ENCODE measurements around the gene HHLA2. TPM values are rescaled to one million over a fixed set of nuclear protein-coding genes. Genes with fewer than 3 reads are reported as not detected.

The HHLA2 gene
- total and polyA plus RNA-seq, 2 of the 8 experiments (the other 6 are each of a cell fraction or from before 2014, with no cell fraction given), result not detected

- H4K91ac ChIP-seq (replicated peaks; ENCODE audit: insufficient read length, low read length), result no peak overlapping the region
- no peaks in the 10 kb centered on the region for H3K79me2 ChIP-seq (ENCODE audit: control insufficient read depth in 1 of 2, insufficient read depth in 2 of 2, low read length in 2 of 2)
- no peak overlapping the region for H2BK15ac ChIP-seq (ENCODE audit: low read length)
- H3K4me1 ChIP-seq (replicated peaks in 1 of 4; ENCODE audit: control insufficient read depth in 3 of 4, insufficient read depth in 4 of 4, low read length in 3 of 4), result peaks cover 0 to 7% (median 4%) of the 10 kb centered on the region in 4 experiments; a peak in 3 of 7 replicates
- H4K5ac ChIP-seq (ENCODE audit: insufficient read length, low read depth, low read length), result no peak overlapping the region
- DNase-seq (ENCODE audit: low read depth in 1 of 2, low spot score in 2 of 2) (no peak), FAIRE-seq (no peak)
- CTCF ChIA-PET (ENCODE audit: partially characterized antibody), result interaction anchor here (0.6 to 1.4 kb wide), 2 partner anchors 79 to 236 kb away, joined by 3 to 4 read pairs; no protein-coding TSS in a partner anchor
- no peak overlapping the region for H3K9ac ChIP-seq (replicated peaks in 1 of 4; ENCODE audit: extremely low read depth in 1 of 4, low read depth in 3 of 4, low read length in 3 of 4)
- H3K27ac ChIP-seq (ENCODE audit: low read depth, low read length), result no peak overlapping the region
- H3K27me3 ChIP-seq (replicated peaks in 1 of 4; ENCODE audit: control insufficient read depth in 3 of 4, extremely low read depth in 1 of 4, insufficient read depth in 3 of 4, low read length in 3 of 4), result no peaks in the 10 kb centered on the region
- no peak overlapping the region for H2BK12ac ChIP-seq (ENCODE audit: low read depth, low read length)
- H2BK5ac ChIP-seq (ENCODE audit: low read depth, low read length), result no peak overlapping the region
- no peaks in the 10 kb centered on the region for H3K36me3 ChIP-seq (ENCODE audit: control insufficient read depth in 2 of 4, insufficient read depth in 4 of 4, low read length in 3 of 4)
- no peak overlapping the region for H3K56ac ChIP-seq (replicated peaks; ENCODE audit: insufficient read length, low read depth, low read length)
- H4K8ac ChIP-seq (ENCODE audit: extremely low read depth, insufficient read depth, low read length), result no peak overlapping the region
- no peak overlapping the region for H2AK5ac ChIP-seq (ENCODE audit: low read depth, low read length)
- POLR2A ChIA-PET (ENCODE audit: partially characterized antibody), result no interaction called here
- no peaks in the 10 kb centered on the region for H3K9me3 ChIP-seq (ENCODE audit: insufficient read depth in 2 of 2, low read depth in 1 of 2, low read length in 1 of 2)
- H3K4me2 ChIP-seq (ENCODE audit: insufficient read depth in 1 of 2, low read depth in 2 of 2, low read length in 2 of 2), result no peak overlapping the region
- H3K4ac ChIP-seq (replicated peaks; ENCODE audit: insufficient read length, low read depth, low read length), result no peak overlapping the region
- H3K14ac ChIP-seq (ENCODE audit: insufficient read length), result no peak overlapping the region
- H4K20me1 ChIP-seq (replicated peaks in 1 of 2; ENCODE audit: control insufficient read depth in 1 of 2, insufficient read depth in 2 of 2, low read length in 2 of 2), result no peaks in the 10 kb centered on the region
- no peak overlapping the region for H3K18ac ChIP-seq (ENCODE audit: extremely low read depth, low read length)
- no peak overlapping the region for H2BK120ac ChIP-seq (replicated peaks; ENCODE audit: low read depth, low read length)
- no peak overlapping the region for H2BK20ac ChIP-seq (ENCODE audit: low read length)
- no peak overlapping the region for H2AFZ ChIP-seq (ENCODE audit: low read length)
- H3K23me2 ChIP-seq (ENCODE audit: low read depth, low read length), result no peaks in the 10 kb centered on the region
- no peak overlapping the region for H3K23ac ChIP-seq (ENCODE audit: insufficient read length)
- H3K4me3 ChIP-seq (ENCODE audit: extremely low read depth in 1 of 4, insufficient read depth in 2 of 4, low read depth in 3 of 4, low read length in 4 of 4), result no peak overlapping the region
- 71% methylated on average over 1 of the region's 1 CpG; no CpG with 5 or more reads in 1 of the 2 experiments for WGBS, 2 experiments (ENCODE audit: extremely low coverage in 1 of 2, insufficient coverage in 1 of 2, insufficient read length in 1 of 2, insufficient replicate concordance in 2 of 2, low coverage in 1 of 2, low lambda C conversion rate in 2 of 2, missing lambda C conversion rate in 1 of 2)
- H3K79me1 ChIP-seq (ENCODE audit: low read depth, low read length), result no peaks in the 10 kb centered on the region
- TF ChIP-seq EZH2 (IDR thresholded peaks at IDR 0.05; ENCODE audit: low read depth, low read length, severe bottlenecking) (no peak), BACH1 (IDR thresholded peaks at IDR 0.05; ENCODE audit: low read length) (no peak), SIX5 (IDR thresholded peaks at IDR 0.05; ENCODE audit: low read depth, low read length) (no peak), JUND (IDR thresholded peaks at IDR 0.05; ENCODE audit: low read length) (no peak), ATF2 (IDR thresholded peaks at IDR 0.05; ENCODE audit: low read length) (no peak), ASH2L (IDR thresholded peaks at IDR 0.05; ENCODE audit: low read length) (no peak), CBX8 (IDR thresholded peaks at IDR 0.05; ENCODE audit: borderline replicate concordance, low read depth, low read length) (no peak), GABPA (IDR thresholded peaks at IDR 0.05; ENCODE audit: borderline replicate concordance, insufficient read depth, low read length) (no peak), MAX (IDR thresholded peaks at IDR 0.05) (no peak), NRF1 (IDR thresholded peaks at IDR 0.05; ENCODE audit: low read depth, low read length) (no peak), TBP (IDR thresholded peaks at IDR 0.05; ENCODE audit: low read depth, low read length) (no peak), RNF2 (IDR thresholded peaks at IDR 0.05; ENCODE audit: borderline replicate concordance, low read depth, low read length, missing control alignments, poor library complexity, severe bottlenecking) (no peak), YY1 (IDR thresholded peaks at IDR 0.05; ENCODE audit: low read depth, low read length) (no peak)
These were observed 93.0 kb downstream of the HHLA2 start for GRCh38 chr3:108389372-108389771.
